Sigmoid colon (tissue), 7 donors: ENCODE measurements around the gene CUEDC1. TPM values are rescaled to one million over a fixed set of nuclear protein-coding genes. Genes with fewer than 3 reads are reported as not detected.

Experiments
- DNase-seq: peaks from one replicate; pipeline ENCODE4 v3.0.0-alpha.2; 2019
- H3K27ac ChIP-seq, 4 donors: fragments of 200-600 bp; sonication (generic); one replicate each; pipeline ENCODE4 v1.5.1; 2016 to 2019; ENCODE audit warnings: mild to moderate bottlenecking in 1 of 4
- H3K27me3 ChIP-seq, 3 donors: fragments of 200-600 bp; sonication (generic); one replicate each; pipeline ENCODE4 v1.5.1; 2019; ENCODE audit warnings: mild to moderate bottlenecking in 1 of 3
- H3K36me3 ChIP-seq, 4 donors: fragments of 200-600 bp; sonication (generic); one replicate each; pipeline ENCODE4 v1.5.1; 2016 to 2019
- H3K4me1 ChIP-seq, 4 donors: fragments of 200-600 bp; sonication (generic); one replicate each; pipeline ENCODE4 v1.5.1; 2017 to 2019
- H3K4me3 ChIP-seq, 4 donors: fragments of 200-600 bp; sonication (generic); one replicate each; pipeline ENCODE4 v1.5.1; 2017 to 2019; ENCODE audit warnings: mild to moderate bottlenecking in 2 of 4, moderate library complexity in 1 of 4
- H3K9me3 ChIP-seq, 4 donors: fragments of 200-600 bp in 3 of 4; sonication (generic) in 3 of 4; one replicate each; pipeline versions ENCODE4 v1.5.1 to v1.6.1; 2013 to 2019
- CTCF ChIP-seq, 4 experiments: fragments of 450-650 bp in 3 of 4; fragments of 200-600 bp in 1 of 4; IDR thresholded peaks; one replicate each; pipeline ENCODE4 v1.5.1; 2016 to 2019; ENCODE audit warnings: antibody characterized with exemption in 4 of 4, mild to moderate bottlenecking in 3 of 4, moderate library complexity in 2 of 4
- EP300 ChIP-seq, 4 donors: sonication (generic); formaldehyde crosslinking; IDR thresholded peaks; one replicate each; pipeline ENCODE4 v1.6.1; 2017; ENCODE audit warnings: antibody characterized with exemption in 4 of 4
- POLR2A ChIP-seq, 2 donors: fragments of 450-650 bp; IDR thresholded peaks; one replicate each; pipeline ENCODE4 v1.6.1; 2016; ENCODE audit warnings: antibody characterized with exemption in 2 of 2, mild to moderate bottlenecking in 2 of 2, moderate library complexity in 2 of 2
- POLR2AphosphoS5 ChIP-seq, 4 donors: sonication (generic); formaldehyde crosslinking; IDR thresholded peaks; one replicate each; pipeline ENCODE4 v1.6.1; 2017; ENCODE audit warnings: antibody characterized with exemption in 4 of 4
- WGBS, 2 donors: extraction: QIAGEN DNeasy Blood & Tissue Kit; methylation state at CpG; one replicate each; pipeline ENCODE4 v1.1.7; 2013; 5-methylcytosine and 5-hydroxymethylcytosine counted together
- intact Hi-C: fragments of 100-400 bp; cut with DNase I; formaldehyde crosslinking; loops from one replicate; pipeline ENCODE4 v1.15.1; 2023
- polyA plus RNA-seq, 3 donors: library from polyadenylated mRNA; stranded (reverse); fragments of 200-250 nt; gene quantifications; one replicate each; pipeline ENCODE4 v1.2.3, GENCODE V29; 2013
- total RNA-seq, 4 donors: library from RNA; depleted of rRNA; stranded (reverse); fragments of >200 nt; gene quantifications; one replicate each; pipeline ENCODE4 v1.1.0, GENCODE V29; 2016
- donor health status: healthy with polysubstance abuse.
- donor health status: Bipolar disorder and iron deficiency.
- donor health status: healthy.

CUEDC1 gene
- total and polyA plus RNA-seq, 7 donors, result 3.0 to 64.0 (median 29.5) TPM

GRCh38 chr17:57949649-57950048 lies 5.6 kb downstream of the CUEDC1 start:
- DNase-seq, result peak; percentile 80
- H3K4me1 ChIP-seq, result peaks cover 0 to 95% (median 93%) of the 10 kb centered on the region in 4 donors
- WGBS, 2 donors, result 83 to 88% methylated on average over 5 of the region's 5 CpGs
- H3K9me3 ChIP-seq, result no peaks in the 10 kb centered on the region
- TF ChIP-seq POLR2AphosphoS5 (IDR thresholded peaks at IDR 0.05) (no peak), EP300 (IDR thresholded peaks at IDR 0.05) (no peak), POLR2A (IDR thresholded peaks at IDR 0.05) (no peak), CTCF (IDR thresholded peaks at IDR 0.05) (no peak)
- no peaks in the 10 kb centered on the region for H3K27me3 ChIP-seq
- intact Hi-C loops, result loop anchor here (2.0 to 5.0 kb wide), 2 partner anchors 37 to 81 kb away; no protein-coding TSS in a partner anchor
- no peaks in the 10 kb centered on the region for H3K36me3 ChIP-seq
- no peak overlapping the region for H3K4me3 ChIP-seq
- H3K27ac ChIP-seq, result peak overlapping the region; percentile 97 to 100 (median 99)

- no peaks in the 10 kb centered on the region for H3K36me3 ChIP-seq
- H3K27me3 ChIP-seq, result no peaks in the 10 kb centered on the region
- WGBS, 2 donors, result 68 to 83% methylated on average over 5 of the region's 5 CpGs
- no peaks in the 10 kb centered on the region for H3K9me3 ChIP-seq
- H3K4me1 ChIP-seq, result peaks cover 0 to 97% (median 95%) of the 10 kb centered on the region in 4 donors
- intact Hi-C loops, result loop anchor here (2.0 kb wide), 1 partner anchor 80 kb away; no protein-coding TSS in a partner anchor
- peak; percentile 75 for DNase-seq
- no peak overlapping the region for H3K4me3 ChIP-seq
- H3K27ac ChIP-seq, result peak overlapping the region; percentile 97 to 100 (median 99)
- TF ChIP-seq EP300 (IDR thresholded peaks at IDR 0.05), result no peak
- TF ChIP-seq POLR2AphosphoS5 (IDR thresholded peaks at IDR 0.05), result peak; percentile 30 to 63 (median 38)
Observed at GRCh38 chr17:57948555-57949420, 6.4 kb downstream of the CUEDC1 start.

DNA sequence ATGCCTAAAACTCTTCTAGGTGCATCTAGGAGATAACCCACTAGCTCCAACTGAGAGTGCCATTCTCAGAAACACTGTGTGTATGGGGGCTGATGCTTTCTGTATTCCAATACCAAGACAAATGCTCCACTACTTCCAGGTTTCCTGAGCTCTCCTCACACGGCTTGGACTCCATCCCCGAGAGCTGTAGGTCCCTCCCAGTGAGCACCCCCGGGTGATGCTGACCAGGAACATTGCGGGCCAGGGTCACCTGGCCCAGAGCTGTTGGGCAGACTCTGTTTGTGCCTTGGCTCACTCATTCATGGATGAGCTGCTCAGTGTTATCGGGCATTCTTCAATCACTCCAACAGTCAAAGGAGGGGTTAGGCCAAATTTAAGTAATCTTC lies 7.0 kb downstream of the CUEDC1 start:
- Histone ChIP-seq H3K4me1 (peaks cover 0 to 97% (median 95%) of the 10 kb centered on the region in 4 donors), H3K4me3 (no peak overlapping the region), H3K27me3 (no peaks in the 10 kb centered on the region), H3K36me3 (no peaks in the 10 kb centered on the region), H3K9me3 (no peaks in the 10 kb centered on the region), H3K27ac (peak overlapping the region; percentile 97 to 100 (median 99))
- intact Hi-C loops, result loop anchor here (2.0 kb wide), 1 partner anchor 79 kb away; no protein-coding TSS in a partner anchor
- 86 to 91% methylated on average over 5 of the region's 5 CpGs for WGBS, 2 donors
- DNase-seq, result no peak
- TF ChIP-seq CTCF (IDR thresholded peaks at IDR 0.05) (no peak), POLR2A (IDR thresholded peaks at IDR 0.05) (no peak), EP300 (IDR thresholded peaks at IDR 0.05) (no peak), POLR2AphosphoS5 (IDR thresholded peaks at IDR 0.05) (no peak)

- peaks cover 0 to 97% (median 94%) of the 10 kb centered on the region in 4 donors for H3K4me1 ChIP-seq
- WGBS, 2 donors, result 67 to 79% methylated on average over 9 of the region's 9 CpGs
Observed at GRCh38 chr17:57947369-57947768, 7.8 kb downstream of the CUEDC1 start.

More at GRCh38 chr17:57947369-57947768, 7.8 kb downstream of the CUEDC1 start:
- TF ChIP-seq CTCF (IDR thresholded peaks at IDR 0.05), result no peak
- no peak for TF ChIP-seq POLR2A (IDR thresholded peaks at IDR 0.05)
- intact Hi-C loops, result no loop called here
- no peaks in the 10 kb centered on the region for H3K36me3 ChIP-seq
- H3K9me3 ChIP-seq, result no peaks in the 10 kb centered on the region
- no peaks in the 10 kb centered on the region for H3K27me3 ChIP-seq
- peak overlapping the region; percentile 13 to 45 (median 38) for H3K4me3 ChIP-seq
- DNase-seq, result no peak
- peak overlapping the region; percentile 97 to 100 (median 99) for H3K27ac ChIP-seq
